Measurements from ENCODE around the gene DISP2.
A peak's percentile ranks its signal among the peaks of the same experiment; 100 is the strongest.

Gene DISP2

GRCh38 chr15:40361640-40362039, 3.6 kb downstream of the DISP2 start:
- no peak for DNase-seq (ENCODE audit: low read depth in 2 of 2)

- no peak for DNase-seq (ENCODE audit: low read depth in 2 of 2)
These were observed 5.6 kb downstream of the DISP2 start for GRCh38 chr15:40363611-40364010.

- DNase-seq (ENCODE audit: low read depth in 2 of 2): no peak
These were observed 6.2 kb downstream of the DISP2 start for GRCh38 chr15:40364251-40364650.

- DNase-seq (ENCODE audit: low read depth in 2 of 2): no peak
These were observed 7.0 kb downstream of the DISP2 start for GRCh38 chr15:40365016-40365415.

- DNase-seq (ENCODE audit: low read depth in 2 of 2): no peak
These were observed 7.8 kb downstream of the DISP2 start for GRCh38 chr15:40365624-40366456.

GRCh38 chr15:40366457-40367370, 8.7 kb downstream of the DISP2 start:
- DNase-seq (ENCODE audit: low read depth in 2 of 2): no peak

GRCh38 chr15:40367371-40367685, 9.3 kb downstream of the DISP2 start:
- DNase-seq (ENCODE audit: low read depth in 2 of 2): no peak

GRCh38 chr15:40367686-40368611, 9.9 kb downstream of the DISP2 start:
- peak; percentile 62 to 73 for DNase-seq (ENCODE audit: low read depth in 2 of 2)

- DNase-seq (ENCODE audit: low read depth in 2 of 2): no peak
These were observed 10.9 kb downstream of the DISP2 start for GRCh38 chr15:40368719-40369473.

GRCh38 chr15:40369474-40369869, 11.5 kb downstream of the DISP2 start:
- DNase-seq (ENCODE audit: low read depth in 2 of 2): no peak

GRCh38 chr15:40369971-40370370, 12.0 kb downstream of the DISP2 start:
- DNase-seq (ENCODE audit: low read depth in 2 of 2): no peak

- no peak for DNase-seq (ENCODE audit: low read depth in 2 of 2)
These were observed 15.0 kb downstream of the DISP2 start for GRCh38 chr15:40372981-40373380.

GRCh38 chr15:40377606-40378005, 19.6 kb downstream of the DISP2 start:
- no peak for DNase-seq (ENCODE audit: low read depth in 2 of 2)

GRCh38 chr15:40379374-40379773, 21.4 kb downstream of the DISP2 start:
- DNase-seq (ENCODE audit: low read depth in 2 of 2): no peak

- no peak for DNase-seq (ENCODE audit: low read depth in 2 of 2)
These were observed 21.8 kb downstream of the DISP2 start for GRCh38 chr15:40379853-40380252.

GRCh38 chr15:40380636-40381035, 22.6 kb downstream of the DISP2 start:
- DNase-seq (ENCODE audit: low read depth in 2 of 2): no peak

- DNase-seq (ENCODE audit: low read depth in 2 of 2): no peak
These were observed 24.0 kb downstream of the DISP2 start for GRCh38 chr15:40381818-40382529.

GRCh38 chr15:40382580-40383456, 24.8 kb downstream of the DISP2 start, which contains the start of gene KNSTRN:
Gene KNSTRN (plus strand): TSS chr15:40382721. CDS start chr15:40382836, 115 bp downstream.
- DNase-seq (ENCODE audit: low read depth in 2 of 2): peak; percentile 80 to 85

- no peak for DNase-seq (ENCODE audit: low read depth in 2 of 2)
These were observed 28.5 kb downstream of the DISP2 start for GRCh38 chr15:40386480-40386879.

All from stimulated activated CD4-positive, alpha-beta T cell treated with anti-CD3 and anti-CD28 coated beads, Interleukin-1b, Interleukin-23, amount 100 ng/mL, for 1 hour (primary cell).